PC-3 (cell line): Measurements from ENCODE around the gene GCH1.

Source experiments
- EZH2 ChIP-seq: fragments of 300-600 bp; sonication (generic); IDR thresholded peaks from one replicate; pipeline ENCODE4 v1.6.1; 2017; ENCODE audit warnings: antibody characterized with exemption, mild to moderate bottlenecking, low read length; ENCODE audit not compliant: unreplicated experiment
- EZH2phosphoT487 ChIP-seq: fragments of 300-600 bp; sonication (generic); IDR thresholded peaks from 2 replicates; pipeline ENCODE4 v1.6.1; 2018; ENCODE audit warnings: mild to moderate bottlenecking, antibody characterized with exemption, low read length, borderline replicate concordance
- TF ChIP-seq, protein P1 (sequence below): fragments of 300-600 bp; sonication (generic); conservative IDR thresholded peaks from 2 replicates; pipeline ENCODE4 v1.5.1; 2017; ENCODE audit warnings: antibody characterized with exemption, low read depth, mild to moderate bottlenecking, low read length

DNA sequence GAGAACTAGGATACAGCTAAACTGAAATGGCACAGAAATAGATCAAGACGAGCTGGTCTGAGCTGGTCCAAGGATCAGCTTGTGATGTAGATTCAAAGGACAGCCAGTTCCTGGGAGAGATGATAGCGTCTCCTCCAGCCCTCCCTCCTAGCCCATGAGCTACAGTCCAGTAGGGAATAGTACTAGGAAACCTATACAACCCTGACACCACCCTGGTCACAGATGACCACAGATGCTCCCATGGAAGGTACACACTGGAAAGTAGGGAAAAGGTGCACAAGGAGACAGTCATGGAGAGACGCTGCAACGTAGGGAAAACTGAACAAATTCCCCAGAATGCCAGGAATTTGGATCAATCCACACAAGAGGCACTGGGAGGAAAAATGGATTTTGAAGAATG is 6.9 kb downstream of the GCH1 start:
- TF ChIP-seq EZH2 (no peak), EZH2phosphoT487 (no peak)
- TF ChIP-seq, protein P1, sequence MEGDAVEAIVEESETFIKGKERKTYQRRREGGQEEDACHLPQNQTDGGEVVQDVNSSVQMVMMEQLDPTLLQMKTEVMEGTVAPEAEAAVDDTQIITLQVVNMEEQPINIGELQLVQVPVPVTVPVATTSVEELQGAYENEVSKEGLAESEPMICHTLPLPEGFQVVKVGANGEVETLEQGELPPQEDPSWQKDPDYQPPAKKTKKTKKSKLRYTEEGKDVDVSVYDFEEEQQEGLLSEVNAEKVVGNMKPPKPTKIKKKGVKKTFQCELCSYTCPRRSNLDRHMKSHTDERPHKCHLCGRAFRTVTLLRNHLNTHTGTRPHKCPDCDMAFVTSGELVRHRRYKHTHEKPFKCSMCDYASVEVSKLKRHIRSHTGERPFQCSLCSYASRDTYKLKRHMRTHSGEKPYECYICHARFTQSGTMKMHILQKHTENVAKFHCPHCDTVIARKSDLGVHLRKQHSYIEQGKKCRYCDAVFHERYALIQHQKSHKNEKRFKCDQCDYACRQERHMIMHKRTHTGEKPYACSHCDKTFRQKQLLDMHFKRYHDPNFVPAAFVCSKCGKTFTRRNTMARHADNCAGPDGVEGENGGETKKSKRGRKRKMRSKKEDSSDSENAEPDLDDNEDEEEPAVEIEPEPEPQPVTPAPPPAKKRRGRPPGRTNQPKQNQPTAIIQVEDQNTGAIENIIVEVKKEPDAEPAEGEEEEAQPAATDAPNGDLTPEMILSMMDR: no peak
